Mesodermal cell (in vitro differentiated cells): ENCODE measurements around the gene SLC25A44.

Experiments
- H3K27ac ChIP-seq: 2 replicates; pipeline ENCODE4 v1.7.0; 2013; ENCODE audit warnings: mild to moderate bottlenecking, low read depth, low read length, moderate library complexity; ENCODE audit not compliant: severe bottlenecking
- H3K36me3 ChIP-seq: 2 replicates; pipeline ENCODE4 v1.7.1; 2013; ENCODE audit warnings: mild to moderate bottlenecking, low read length, moderate library complexity; ENCODE audit not compliant: control insufficient read depth, insufficient read depth
- H3K4me1 ChIP-seq: one replicate; pipeline ENCODE4 v1.7.1; 2013; ENCODE audit warnings: mild to moderate bottlenecking, low read length; ENCODE audit not compliant: insufficient read depth, control insufficient read depth, poor library complexity, severe bottlenecking
- H3K4me3 ChIP-seq: 2 replicates; pipeline ENCODE4 v1.7.0; 2013; ENCODE audit warnings: low read length, control low read depth, mild to moderate bottlenecking; ENCODE audit not compliant: insufficient read depth, poor library complexity, severe bottlenecking; ENCODE audit errors: extremely low read depth
- H3K9me3 ChIP-seq: 2 replicates; pipeline ENCODE4 v1.7.1; 2013; ENCODE audit warnings: mild to moderate bottlenecking, low read length, moderate library complexity; ENCODE audit not compliant: control insufficient read depth
- WGBS, 2 experiments: methylation state at CpG; one replicate each; pipeline ENCODE4 v1.1.5; 2013; ENCODE audit warnings: missing lambda C conversion rate in 2 of 2; ENCODE audit not compliant: insufficient coverage in 2 of 2; 5-methylcytosine and 5-hydroxymethylcytosine counted together

SLC25A44 gene

DNA sequence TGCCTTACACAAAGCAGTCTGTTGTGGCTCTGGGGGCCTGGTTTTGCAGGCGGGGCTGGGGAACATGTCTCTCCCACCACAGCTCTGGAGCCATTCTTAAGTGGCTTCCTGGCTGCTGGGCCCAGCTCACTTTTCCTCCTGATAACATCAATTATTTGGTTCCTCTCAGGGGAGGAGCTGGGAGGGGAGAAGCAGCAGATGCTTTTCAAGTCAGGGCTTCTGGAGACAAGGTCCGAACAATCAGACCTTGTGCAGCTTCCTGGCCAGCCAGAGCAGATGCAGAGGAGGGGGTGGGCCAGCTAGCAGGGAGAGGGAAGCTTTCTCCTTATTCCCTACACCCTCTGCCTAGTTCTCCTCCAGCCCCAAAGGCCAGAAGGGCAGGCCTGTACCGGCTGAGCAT lies 57.6 kb downstream of the SLC25A44 start:
- peak overlapping the region; percentile 76 for H3K27ac ChIP-seq
- peaks cover 61% of the 10 kb centered on the region for H3K4me1 ChIP-seq
- no peaks in the 10 kb centered on the region for H3K9me3 ChIP-seq
- no peak overlapping the region for H3K4me3 ChIP-seq
- peaks cover 76% of the 10 kb centered on the region for H3K36me3 ChIP-seq
- WGBS, 2 experiments: 74 to 86% methylated on average over 2 to 3 of the region's 3 CpGs

DNA sequence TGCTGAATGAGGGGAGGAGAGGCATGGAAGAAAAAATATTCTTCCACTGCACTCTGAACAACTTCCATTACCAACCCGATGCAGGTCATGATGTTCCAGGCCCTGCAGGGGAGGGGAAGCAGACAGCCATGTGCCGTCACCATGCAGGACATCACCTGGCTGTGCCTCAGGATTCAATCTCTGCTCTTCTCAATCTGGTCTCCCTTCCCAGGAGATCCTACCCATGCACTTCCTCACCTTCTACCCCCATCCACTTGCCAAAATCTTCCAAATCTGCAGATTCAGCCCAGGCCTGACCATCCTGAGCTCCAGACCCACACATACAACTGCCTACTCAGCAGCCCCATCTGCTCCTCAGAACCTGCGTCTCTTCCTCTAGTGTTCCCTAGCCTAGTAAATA lies 59.7 kb downstream of the SLC25A44 start:
- H3K27ac ChIP-seq: peak overlapping the region; percentile 37
- peaks cover 90% of the 10 kb centered on the region for H3K36me3 ChIP-seq
- H3K4me1 ChIP-seq: peaks cover 68% of the 10 kb centered on the region
- H3K9me3 ChIP-seq: no peaks in the 10 kb centered on the region
- H3K4me3 ChIP-seq: no peak overlapping the region
- 93 to 100% methylated on average over 2 to 3 of the region's 3 CpGs for WGBS, 2 experiments

- no peaks in the 10 kb centered on the region for H3K9me3 ChIP-seq
- 92% methylated on average over 2 of the region's 2 CpGs; no CpG with 5 or more reads in 1 of the 2 experiments for WGBS, 2 experiments
- H3K4me1 ChIP-seq: peaks cover 29% of the 10 kb centered on the region
- peaks cover 92% of the 10 kb centered on the region for H3K36me3 ChIP-seq
- H3K27ac ChIP-seq: peak overlapping the region; percentile 31
- H3K4me3 ChIP-seq: no peak overlapping the region
Observed at GRCh38 chr1:156257711-156258110, 63.8 kb downstream of the SLC25A44 start.

- peaks cover 23% of the 10 kb centered on the region for H3K4me1 ChIP-seq
- H3K9me3 ChIP-seq: no peaks in the 10 kb centered on the region
- WGBS, 2 experiments: 94 to 100% methylated on average over 5 to 7 of the region's 8 CpGs
- H3K27ac ChIP-seq: no peak overlapping the region
- H3K36me3 ChIP-seq: peaks cover 92% of the 10 kb centered on the region
- H3K4me3 ChIP-seq: no peak overlapping the region
Observed at GRCh38 chr1:156258859-156259258, 65.0 kb downstream of the SLC25A44 start.

- peaks cover 20% of the 10 kb centered on the region for H3K4me1 ChIP-seq
- H3K27ac ChIP-seq: no peak overlapping the region
- H3K9me3 ChIP-seq: no peaks in the 10 kb centered on the region
- H3K36me3 ChIP-seq: peaks cover 94% of the 10 kb centered on the region
- 88% methylated on average over 3 of the region's 3 CpGs; no CpG with 5 or more reads in 1 of the 2 experiments for whole genome bisulfite sequencing, 2 experiments
- no peak overlapping the region for H3K4me3 ChIP-seq
Observed at GRCh38 chr1:156259805-156260204, 65.9 kb downstream of the SLC25A44 start.

DNA sequence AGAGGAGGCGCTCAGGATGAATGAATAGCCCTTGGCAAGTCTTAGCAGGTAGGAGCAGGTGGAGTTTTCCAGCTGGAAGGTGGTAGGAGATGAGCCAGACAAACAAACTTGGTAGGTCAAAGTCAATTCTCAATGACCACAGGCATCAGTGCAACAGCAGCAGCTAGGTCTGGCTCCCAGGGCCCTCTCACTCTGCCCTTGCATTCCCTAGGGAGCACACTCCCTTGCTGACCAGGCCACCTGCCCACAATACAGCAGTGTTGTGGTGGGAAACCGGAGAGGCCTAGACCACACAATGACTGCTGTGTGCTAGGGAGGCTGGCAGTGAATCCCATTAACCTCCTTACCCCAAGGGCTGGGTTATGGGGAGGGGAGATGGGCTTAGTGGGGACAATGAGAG lies 67.0 kb downstream of the SLC25A44 start:
- 78 to 100% methylated on average over 1 of the region's 2 CpGs for WGBS, 2 experiments
- Histone ChIP-seq H3K27ac (no peak overlapping the region), H3K4me3 (no peak overlapping the region), H3K4me1 (peaks cover 20% of the 10 kb centered on the region), H3K9me3 (no peaks in the 10 kb centered on the region), H3K36me3 (peaks cover 96% of the 10 kb centered on the region)
